GM12874 (cell line): ENCODE results near the gene RABL6.
A peak's percentile ranks its signal among the peaks of the same experiment; 100 is the strongest.

Experiments used
- TF ChIP-seq, protein P1 (sequence below): IDR thresholded peaks from 2 replicates; pipeline ENCODE4 v1.5.1; 2011; ENCODE audit warnings: low read depth, mild to moderate bottlenecking, control low read depth, low read length, moderate library complexity; ENCODE audit not compliant: insufficient read depth

Gene RABL6

GRCh38 chr9:136840877-136841645 is 33.3 kb downstream of the RABL6 start:
- TF ChIP-seq, protein P1, sequence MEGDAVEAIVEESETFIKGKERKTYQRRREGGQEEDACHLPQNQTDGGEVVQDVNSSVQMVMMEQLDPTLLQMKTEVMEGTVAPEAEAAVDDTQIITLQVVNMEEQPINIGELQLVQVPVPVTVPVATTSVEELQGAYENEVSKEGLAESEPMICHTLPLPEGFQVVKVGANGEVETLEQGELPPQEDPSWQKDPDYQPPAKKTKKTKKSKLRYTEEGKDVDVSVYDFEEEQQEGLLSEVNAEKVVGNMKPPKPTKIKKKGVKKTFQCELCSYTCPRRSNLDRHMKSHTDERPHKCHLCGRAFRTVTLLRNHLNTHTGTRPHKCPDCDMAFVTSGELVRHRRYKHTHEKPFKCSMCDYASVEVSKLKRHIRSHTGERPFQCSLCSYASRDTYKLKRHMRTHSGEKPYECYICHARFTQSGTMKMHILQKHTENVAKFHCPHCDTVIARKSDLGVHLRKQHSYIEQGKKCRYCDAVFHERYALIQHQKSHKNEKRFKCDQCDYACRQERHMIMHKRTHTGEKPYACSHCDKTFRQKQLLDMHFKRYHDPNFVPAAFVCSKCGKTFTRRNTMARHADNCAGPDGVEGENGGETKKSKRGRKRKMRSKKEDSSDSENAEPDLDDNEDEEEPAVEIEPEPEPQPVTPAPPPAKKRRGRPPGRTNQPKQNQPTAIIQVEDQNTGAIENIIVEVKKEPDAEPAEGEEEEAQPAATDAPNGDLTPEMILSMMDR, result no peak

GRCh38 chr9:136842380-136842948 is 34.7 kb downstream of the RABL6 start, which contains the start of gene AJM1:
AJM1 (plus strand) TSS chr9:136842478; CDS start chr9:136844415, 1,937 bp downstream.
- TF ChIP-seq, protein P1, result peak; percentile 93

DNA sequence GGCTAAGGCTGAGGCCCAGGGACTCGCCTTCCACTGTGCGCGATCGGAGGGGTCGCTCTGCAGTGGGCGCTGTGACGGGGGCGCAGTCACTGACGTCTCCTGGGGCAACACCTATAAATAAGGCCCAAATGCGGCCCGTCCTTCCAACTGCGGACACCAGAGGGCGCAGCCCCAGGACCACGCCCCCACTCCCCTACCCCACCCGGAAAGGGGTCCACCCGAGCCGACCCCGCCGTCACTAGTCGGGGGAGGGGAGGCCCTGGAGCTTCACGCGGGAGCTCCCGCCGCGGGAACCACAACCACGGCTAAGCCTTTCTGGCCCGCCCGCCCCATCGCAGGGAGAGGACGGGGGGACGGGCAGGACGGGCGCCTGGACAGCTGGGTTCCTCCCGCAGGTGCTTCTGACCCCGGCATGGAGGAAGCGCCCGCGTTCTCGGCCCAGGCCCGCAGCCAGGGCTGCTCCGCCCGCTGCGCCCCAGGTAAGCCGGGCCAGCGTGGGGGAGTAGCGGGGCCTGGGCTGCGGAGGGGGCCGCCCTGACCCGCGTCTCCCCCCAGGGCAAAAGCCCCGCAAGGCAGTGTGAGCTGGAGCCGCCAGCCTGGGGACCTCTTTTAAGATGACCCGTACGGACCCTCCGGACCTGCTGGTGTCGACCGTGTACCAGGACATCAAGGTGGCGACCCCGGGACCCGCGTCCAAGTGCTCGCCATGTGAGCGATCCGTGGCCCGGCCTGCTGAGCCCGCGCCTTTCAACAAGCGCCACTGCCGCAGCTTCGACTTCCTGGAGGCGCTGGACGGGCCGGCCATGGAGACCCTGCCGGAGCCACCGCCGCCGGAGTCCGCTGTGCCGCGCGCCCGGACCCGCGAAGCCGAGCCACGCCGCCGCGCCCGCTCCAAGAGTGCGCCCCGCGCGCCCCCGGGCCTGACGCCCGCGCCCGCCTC is 36.3 kb downstream of the RABL6 start:
- TF ChIP-seq, protein P1, result peak; percentile 61

DNA sequence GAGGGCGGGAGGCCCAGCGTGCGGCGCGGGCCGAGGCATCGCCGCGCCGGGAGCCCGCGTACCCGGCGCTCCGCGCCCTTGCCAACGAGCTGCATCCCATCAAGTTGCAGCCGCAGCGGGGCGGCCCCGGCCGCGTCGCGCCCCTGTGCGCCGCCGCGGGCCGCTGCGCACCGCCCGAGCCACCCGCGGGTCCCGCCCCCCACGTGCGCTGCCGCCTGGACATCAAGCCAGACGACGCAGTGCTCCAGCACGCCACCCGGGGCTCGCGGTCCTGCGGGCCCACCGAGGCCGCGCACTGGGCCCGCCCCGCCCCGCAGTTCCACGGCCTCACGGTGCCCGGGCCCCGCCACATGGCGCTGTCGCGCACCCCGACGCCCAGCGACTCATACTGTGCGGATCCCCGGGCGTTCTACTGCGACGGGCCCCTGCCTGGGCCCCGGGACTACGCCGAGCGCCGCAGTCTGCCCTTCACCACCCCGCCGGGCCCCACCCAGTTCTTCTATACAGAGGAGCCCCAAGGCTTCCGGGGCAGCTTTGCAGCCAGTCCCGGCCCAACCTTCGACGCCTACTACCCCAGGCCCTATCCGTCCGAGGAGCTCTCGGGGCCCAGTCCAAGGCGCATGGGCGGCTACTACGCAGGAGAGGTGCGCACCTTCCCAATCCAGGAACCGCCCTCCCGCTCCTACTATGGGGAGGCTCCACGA is 37.2 kb downstream of the RABL6 start:
- TF ChIP-seq, protein P1, result no peak

GRCh38 chr9:136845465-136846260 is 37.9 kb downstream of the RABL6 start:
- TF ChIP-seq, protein P1, result no peak

DNA sequence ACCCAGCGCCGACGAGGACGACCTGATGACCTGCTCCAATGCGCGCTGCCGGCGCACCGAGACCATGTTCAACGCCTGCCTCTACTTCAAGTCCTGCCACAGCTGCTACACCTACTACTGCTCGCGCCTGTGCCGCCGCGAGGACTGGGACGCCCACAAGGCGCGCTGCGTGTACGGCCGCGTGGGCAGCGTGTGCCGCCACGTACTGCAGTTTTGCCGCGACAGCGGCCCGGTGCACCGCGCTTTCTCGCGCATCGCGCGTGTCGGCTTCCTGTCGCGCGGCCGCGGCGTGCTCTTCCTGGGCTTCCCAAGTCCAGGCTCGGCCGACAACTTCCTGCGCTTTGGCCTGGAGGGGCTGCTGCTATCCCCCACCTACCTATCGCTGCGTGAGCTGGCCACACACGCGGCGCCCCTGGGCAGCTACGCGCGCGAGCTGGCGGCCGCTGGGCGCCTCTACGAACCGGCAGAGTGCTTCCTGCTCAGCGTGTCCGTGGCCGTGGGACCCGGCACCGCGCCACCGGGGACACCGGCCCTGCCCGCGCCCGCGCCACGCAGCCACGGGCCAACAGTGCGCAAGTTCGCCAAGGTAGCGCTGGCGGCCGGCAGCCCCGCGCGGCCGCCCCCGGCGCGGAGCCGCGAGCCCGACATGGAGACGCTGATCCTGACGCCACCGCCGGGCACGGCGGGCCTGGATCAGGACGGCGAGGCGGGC is 38.8 kb downstream of the RABL6 start:
- TF ChIP-seq, protein P1, result no peak
